Upper lobe of left lung (tissue), 4 donors: ENCODE results near the gene AIFM3.
"Not testable (repeated sequence)": the region's sequence is repeated elsewhere in the genome, so short reads cannot be mapped to it uniquely, and the experiment has no call there.

ENCODE experiments used
- CTCF ChIP-seq, 6 experiments: fragments of 450-650 bp in 4 of 6; fragments of 200-600 bp in 2 of 6; sonication (generic) in 2 of 6; IDR thresholded peaks; one replicate each; pipeline ENCODE4 v1.5.1; 2016 to 2019; ENCODE audit warnings: antibody characterized with exemption in 6 of 6
- EP300 ChIP-seq, 4 donors: sonication (generic); formaldehyde crosslinking; IDR thresholded peaks; one replicate each; pipeline ENCODE4 v1.5.1; 2017; ENCODE audit warnings: antibody characterized with exemption in 4 of 4, control low read depth in 2 of 4
- POLR2A ChIP-seq, 4 donors: fragments of 450-650 bp; IDR thresholded peaks; one replicate each; pipeline ENCODE4 v1.5.1; 2016 to 2017; ENCODE audit warnings: antibody characterized with exemption in 4 of 4, mild to moderate bottlenecking in 2 of 4
- POLR2AphosphoS5 ChIP-seq, 2 donors: sonication (generic); formaldehyde crosslinking; IDR thresholded peaks; one replicate each; pipeline ENCODE4 v1.5.1; 2017; ENCODE audit warnings: antibody characterized with exemption in 2 of 2

DNA sequence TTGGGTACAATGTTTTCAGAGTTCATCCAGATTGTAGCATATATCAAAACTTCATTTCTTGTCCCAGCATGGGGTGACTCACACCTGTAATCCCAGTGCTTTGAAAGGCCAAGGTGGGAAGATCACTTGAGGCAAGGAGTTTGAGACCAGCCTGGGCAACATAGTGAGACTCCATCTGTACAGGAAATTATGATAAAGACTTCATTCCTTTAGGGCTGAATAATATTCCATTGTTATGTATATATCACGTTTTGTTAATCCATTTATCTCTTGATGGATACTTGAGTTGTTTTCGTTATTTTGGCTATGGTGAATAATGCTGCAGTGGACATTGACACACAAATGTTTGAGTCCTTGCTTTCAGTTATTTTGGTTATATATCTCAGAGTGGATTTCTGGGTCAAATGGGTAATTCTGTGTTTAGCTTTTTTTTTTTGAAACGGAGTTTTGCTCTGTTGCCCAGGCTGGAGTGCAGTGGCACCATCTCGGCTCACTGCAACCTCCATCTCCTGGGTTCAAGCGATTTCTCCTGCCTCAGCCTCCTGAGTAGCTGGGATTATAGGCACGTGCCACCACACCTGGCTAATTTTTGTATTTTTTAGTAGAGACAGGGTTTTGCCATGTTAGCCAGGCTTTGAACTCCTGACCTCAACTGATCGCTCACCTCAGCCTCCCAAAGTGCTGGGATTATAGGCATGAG lies 24.7 kb upstream of the AIFM3 start:
- TF ChIP-seq POLR2A, CTCF, EP300, POLR2AphosphoS5 (IDR thresholded peaks at IDR 0.05): not testable (repeated sequence)
